NCI-H1092 treated with DMSO at 0.1 percent for 48 hours (cell line): ENCODE measurements around the gene GRM4.

Source experiments
- DNase-seq: peaks from one replicate; lab custom pipeline; 2025; lab: John Stamatoyannopoulos, UW

Gene GRM4

DNA sequence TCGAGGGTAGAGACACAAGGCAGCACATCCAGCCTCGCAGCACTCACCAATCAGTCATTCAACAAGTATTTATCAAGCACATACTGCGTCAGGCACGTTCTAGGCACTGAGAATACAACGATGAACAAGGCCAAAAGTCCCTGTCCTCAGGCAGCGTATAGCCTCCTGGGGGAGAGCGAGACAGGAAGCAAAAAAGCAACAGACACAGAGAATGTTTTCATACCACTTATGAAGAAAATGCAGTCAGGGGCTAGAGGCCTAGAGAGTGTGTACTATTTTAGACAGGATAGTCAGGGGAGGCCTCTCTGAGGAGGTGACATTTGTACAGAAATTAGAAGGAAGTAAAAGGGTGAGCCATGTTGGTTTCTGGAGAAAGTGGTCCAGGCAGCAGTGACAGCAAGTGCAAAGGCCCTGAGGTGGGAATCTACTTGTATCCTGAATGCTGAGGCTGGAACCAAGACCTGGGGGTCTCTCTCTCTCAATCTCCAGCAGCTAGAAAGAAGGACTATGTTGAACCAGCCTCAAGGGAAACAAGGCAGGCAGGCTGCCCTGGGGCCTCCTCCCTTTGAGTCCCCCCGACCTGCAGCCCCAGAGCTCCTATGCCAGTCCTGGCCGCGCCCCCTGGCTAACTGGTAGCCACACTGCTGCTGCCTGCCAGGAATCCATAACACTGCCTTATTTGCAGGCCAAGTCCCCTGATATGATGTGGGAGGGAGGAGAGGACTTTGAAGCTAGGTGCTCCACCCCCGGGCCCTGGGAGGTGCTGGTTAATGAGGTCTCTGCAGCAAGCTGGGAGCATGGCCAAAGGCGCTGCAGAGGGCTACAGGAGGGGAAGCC, 151.2 kb downstream of the GRM4 start:
- DNase-seq: peak; percentile 77

DNA sequence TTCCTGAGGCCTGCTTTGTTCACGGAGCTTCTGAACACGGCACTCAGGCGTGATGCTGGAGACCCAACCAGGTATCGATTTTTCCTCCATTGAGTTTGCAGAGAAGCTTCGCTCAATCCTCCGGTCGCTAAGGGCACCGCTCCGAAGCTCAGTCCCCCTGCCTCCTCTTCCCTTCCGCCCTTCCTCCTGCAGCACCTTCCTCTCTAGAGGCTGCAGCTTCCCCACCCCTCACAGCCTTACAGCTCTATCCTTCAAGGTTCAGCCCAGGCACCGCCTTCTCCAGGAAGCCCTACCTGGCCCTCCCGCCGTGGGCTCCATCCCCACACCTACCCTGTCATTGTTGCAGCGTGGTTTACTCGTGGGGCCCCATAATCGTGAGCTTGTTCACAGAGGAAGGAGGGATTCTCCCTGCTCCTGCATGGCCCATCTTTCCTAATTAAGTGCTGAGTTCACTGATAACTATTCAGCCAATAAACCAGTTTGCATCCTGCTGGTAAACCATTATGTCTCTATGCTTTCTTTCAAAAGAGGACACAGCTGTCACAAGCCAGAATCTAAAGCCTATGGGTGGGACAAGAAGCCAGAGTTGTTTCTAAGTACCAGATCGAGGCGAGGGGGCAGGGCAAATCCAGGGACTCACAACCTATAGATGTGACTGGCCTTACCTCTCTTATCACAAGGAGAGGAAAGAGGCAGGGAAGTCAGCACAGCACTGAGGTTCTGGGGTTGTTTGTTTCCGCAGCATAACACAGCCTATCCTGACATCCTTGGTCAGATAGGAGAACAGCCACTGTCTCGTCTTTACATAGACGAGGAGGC, 152.0 kb downstream of the GRM4 start:
- DNase-seq: no peak

DNA sequence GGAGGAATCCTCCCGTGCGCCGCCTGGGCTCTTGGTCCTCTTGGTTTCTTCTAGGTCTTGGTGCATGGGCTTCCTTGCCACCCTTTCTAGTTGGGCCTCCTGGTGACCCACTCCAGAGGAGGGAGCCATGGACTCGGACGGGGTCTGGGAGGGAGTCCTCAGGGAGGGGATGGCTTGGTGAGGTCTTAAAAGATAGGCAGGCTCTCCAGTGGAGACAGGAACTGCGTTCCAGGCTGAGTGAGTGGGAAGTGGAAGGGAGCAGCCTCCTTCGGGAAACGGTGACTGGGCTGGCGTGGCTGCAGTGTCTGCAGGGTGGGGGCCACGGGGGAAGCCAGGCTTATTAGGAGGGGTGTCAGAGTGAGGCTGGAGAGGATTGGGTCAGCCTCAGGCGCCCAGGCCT, 152.8 kb downstream of the GRM4 start:
- no peak for DNase-seq

DNA sequence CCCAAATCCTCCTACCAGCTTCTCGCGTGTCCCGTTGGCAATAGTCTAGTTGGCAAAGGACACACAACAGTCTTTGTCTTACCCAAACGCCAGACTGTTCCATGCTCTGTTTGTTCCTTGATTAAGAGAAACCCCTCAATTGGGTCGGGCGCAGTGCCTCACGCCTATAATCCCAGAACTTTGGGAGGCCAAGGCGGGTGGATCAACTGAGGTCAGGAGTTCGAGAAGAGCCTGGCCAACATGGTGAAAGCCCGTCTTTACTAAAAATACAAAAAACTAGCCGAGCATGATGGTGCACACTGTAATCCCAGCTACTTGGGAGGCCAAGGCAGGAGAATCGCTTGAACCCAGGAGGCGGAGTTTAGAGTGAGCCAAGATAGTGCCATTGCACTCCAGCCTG, 153.7 kb downstream of the GRM4 start:
- DNase-seq: no peak

DNA sequence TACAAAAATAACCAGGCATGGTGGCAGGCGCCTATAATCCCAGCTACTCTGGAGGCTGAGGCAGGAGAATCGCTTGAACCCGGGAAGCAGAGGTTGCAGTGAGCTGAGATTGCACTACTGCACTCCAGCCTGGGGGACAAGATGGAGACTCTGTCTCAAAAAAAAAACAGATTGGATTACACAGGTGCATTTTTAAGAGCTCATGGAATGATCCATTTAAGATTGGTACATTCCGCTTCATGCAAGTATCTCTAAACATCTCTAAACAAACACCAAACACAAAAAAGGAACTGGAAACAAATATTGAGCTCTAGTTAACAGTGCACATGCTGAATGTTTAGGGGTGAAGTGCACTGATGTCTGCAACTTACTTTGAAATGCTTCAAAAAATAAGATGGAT, 154.3 kb downstream of the GRM4 start:
- no peak for DNase-seq

DNA sequence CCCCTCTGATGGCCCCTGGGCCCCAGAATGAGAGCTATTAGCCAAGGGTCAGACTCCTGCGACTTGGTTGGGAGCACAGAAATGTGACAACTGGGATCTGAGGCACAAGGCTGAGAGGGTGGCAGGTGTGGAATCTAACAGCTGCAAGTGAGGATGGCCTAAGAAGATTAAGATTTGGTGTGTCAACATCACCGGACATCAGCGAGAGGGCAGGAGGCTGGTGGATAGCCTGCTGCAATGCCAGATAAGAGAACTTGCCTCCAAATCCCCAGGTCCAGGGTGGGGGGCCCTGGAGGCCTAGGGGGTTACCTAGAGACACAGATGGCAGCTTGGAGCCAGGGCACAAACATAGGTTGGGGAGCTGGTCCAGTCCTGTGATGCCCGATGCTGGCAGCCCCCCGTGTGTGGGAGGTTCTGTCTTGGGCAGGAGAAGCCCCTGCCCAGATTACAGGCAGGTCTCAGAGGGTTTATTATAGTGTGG, 155.8 kb downstream of the GRM4 start:
- no peak for DNase-seq

DNA sequence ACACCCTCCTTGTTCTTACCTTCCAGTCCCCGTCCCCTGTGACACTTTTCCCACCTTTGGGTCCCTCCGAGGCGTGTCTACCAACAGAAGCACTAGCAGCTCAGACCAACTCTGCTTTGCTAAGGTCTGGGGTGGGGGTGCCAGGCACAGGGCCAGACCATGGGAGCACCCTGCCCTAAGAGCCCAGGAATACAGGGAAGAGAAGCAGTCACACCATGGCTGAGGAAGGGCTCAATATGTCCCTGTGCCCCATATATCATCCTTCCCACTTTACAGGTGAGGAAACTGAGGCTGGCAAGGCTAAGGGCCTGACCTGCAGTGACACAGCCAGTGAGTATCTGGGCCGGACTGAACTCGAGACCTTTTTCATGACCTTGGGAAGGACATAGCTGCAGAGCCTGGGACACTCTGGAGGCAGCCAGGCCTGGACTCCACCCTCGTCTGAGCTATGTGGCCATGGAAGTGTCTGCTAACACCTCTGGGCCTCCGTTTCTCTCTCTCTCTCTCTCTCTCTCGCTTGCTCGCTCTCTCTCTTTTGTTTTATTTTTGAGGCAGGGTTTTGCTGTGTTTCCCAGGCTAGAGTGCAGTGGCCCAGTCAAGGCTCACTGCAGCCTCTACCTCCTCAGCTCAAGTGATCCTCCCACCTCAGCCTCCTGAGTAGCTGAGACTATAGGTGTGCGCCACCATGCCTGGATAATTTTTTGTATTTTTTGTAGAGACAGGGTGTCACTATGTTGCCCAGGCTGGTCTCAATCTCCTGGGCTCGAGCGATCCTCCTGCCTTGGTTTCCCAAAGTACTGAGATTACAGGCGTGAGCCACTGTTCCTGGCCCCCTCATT, 156.7 kb downstream of the GRM4 start:
- DNase-seq: no peak

DNA sequence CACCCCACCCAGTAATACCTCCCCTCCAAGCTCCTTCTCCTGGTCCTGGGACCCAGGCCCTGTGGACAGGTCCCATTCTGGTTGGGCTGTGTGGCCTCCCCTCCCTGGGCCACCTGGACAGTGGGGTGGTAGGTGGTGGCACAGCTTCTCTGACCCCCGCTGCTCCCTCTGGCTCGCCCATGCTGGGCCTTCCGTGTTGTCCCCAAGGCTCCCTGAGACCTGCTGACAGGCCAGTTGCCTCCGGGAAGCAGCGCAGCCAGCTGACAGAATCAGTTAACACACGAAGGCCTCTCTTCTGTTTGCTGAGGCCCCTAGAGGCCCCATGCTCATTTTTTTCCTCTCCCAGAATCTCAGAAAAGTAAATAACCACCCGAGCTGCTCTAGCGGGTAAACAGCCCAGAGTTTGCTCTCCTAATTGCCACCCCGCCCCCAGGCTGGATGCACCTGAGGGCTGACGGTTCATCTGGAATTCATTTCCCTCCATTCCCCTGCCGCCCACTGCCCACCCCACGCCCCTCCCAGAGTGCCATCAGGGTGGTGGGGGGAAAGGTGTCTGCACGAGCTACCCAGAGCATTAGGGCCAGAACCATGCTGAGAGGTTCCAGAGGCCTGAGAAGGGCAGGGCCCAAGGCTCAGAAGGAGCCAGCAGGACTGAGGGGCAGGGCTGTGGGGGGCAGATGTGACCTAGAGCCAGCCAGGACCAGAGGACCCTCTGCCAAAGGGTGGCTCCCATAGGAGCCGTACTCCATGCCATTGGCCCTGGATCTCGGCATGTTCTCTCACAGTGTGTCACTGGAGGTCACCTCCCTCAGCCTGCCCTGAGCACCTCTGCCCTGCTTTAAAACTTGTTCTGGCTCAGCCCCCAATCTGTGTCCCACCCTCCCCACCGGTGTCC, 157.5 kb downstream of the GRM4 start:
- peak; percentile 85 for DNase-seq

DNA sequence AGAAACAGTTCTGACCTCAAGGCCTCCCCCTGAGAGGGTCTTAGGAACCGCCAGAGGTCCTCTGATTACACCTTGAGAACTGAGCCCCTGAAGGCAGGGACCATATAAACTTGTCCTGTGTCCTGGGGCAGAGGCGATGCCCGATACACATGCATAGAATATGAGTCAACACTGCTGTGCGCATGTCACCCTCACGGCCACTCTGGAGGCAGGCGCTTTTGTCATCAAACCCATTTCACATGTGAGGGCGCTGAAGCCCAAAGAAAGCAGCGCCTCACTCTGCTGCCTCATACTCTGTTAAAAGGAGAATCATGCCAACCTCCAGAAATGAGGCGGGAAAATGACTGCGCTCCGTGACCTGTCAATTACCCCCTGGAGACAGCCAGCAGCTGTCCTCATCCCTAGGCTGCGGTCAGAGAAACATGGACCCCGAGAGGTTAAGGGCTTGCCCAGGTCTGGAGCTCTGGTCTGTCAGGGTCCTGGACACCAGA, 158.3 kb downstream of the GRM4 start:
- DNase-seq: peak; percentile 75

DNA sequence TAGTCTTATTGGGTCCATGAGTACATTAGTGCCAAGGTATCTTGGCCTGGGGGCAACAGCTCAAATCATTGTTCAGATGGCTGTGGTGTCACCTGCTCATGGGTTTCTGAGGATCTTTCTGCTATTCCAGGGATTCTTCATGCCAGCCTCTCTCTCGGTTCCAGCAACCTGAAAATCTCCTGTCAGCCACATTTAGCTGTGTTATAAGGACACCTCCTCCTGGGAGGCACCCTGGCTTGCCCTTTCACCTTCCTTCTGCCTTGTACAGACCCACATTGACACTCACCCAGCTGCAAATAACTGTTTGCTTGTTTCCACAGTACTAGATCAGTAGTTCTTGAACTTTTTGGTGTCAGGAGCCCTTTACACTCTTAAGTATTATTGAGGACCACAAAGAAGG, 159.9 kb downstream of the GRM4 start:
- no peak for DNase-seq

DNA sequence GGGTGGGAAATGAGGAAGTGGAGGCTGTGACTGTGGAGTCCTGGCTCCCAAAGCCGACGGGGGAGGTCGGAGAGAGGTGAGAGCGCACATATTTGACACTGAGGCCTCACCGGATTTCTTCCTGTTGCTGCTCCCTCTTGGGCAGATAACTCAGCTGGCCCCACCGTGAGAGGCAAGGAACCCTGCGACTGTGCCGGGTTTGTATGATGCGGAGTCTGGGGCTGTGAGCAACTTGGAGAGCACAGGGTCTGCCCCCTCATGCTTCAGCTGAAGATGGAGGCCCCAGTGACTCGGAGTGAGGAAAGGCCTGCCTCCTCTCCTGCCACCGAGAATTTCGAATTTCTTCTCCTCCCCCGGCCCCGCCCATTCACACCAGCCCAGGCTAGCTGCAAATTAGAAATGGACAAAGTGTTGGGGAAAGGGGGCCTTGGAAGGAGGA, 160.6 kb downstream of the GRM4 start:
- no peak for DNase-seq

DNA sequence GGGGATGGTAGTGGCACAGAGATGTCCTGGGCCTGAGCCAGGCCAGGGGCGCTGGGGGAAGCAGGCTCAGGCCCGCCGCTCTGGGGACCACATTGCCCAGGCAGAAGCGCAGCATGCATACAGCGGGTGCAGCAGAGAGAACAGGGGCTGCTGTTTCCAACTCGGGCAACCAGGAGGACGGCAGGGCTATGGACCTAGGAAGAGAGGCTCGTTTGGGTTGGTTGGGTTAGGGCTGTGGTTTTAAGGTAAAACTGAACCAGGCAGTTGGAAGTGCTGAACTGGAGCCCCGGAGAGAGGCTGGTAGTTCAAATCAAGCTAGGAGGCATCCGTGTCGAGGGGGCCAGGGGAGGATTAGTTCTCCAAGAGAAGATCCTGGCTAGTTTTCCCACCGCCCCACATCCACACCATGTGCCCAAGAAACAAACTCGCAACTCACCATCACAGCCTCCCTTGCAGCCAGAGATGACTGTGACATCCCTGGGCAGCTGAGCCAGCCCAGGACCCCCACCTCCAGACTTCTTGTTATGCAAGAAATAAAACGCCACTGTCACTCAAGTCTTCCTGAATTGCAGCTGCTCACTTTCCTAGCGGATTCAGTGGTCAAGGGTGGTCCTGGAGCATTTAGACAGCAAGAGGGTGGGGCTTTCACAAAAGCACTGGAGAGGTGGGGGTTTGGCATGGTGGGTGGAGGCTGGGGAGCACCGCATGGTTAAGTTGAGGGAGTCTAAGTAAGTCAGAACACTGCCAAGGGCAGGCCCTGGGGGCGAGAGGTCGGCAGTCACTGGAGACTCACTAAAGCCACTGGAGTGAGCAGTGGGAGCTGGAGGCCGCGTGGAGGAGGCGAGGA, 161.2 kb downstream of the GRM4 start:
- no peak for DNase-seq

DNA sequence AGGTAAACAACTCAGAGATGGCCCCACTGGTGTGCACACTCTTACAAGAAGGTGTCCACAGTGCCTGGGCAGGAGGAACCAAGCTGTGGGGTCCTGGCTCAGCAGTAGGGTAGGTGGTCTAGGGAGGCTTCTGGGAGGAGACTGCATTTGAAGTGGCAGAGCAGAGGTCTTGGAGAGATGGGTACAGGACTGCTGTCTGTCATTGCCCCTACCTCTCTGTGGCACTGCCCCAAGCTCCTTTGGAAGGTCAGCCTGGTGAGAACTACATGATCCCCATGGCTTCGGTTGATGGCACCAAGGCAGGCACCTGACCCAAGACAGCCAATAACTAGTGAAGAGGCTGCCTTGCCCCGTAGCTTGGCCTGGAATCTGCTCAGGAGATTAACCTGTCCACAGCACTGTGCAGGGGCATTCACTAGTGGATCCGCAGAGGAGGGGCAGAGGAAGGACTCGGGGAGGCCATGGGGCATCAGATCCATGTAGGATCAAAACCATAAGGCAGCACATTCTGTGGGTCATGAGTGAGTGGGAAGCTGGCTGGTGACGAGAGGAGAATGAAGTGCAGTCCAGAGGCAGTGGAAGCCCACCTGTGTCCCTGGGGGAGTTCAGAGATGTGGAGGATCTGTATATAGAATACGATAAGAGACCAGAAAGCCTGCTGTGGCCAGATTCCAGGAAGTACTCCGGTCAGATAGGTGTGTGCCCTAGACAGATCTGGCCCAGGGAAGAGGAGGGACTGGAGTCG, 162.0 kb downstream of the GRM4 start:
- DNase-seq: no peak

DNA sequence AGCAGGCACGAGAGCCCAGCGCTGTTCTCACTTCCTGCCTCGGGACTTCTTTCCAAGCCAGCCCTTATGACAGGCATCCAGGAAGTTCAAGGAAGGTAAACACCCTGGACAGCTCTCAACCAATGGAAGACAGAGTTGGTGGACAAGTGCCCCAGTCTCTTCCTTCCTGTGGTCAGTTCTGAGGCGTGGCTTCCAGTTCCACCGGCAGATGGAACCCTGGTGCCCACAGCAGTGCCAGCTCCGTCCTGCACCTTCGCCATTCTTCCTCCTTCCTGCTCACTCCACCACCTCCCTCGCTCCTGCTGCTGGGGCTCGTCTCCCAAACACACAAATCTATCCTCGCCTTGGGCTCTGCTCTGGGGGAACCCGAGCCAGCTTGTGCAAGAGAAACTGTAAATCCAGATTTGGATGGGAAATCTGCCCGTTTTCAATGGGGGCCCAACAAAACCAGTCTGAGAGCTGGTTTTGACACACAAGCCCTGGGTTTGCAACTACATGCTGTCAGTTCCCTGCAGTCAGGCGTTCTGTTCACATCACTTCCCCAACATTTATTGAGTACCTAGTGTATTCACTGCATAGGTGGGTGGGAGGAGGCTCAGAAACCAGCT, 162.7 kb downstream of the GRM4 start:
- no peak for DNase-seq

DNA sequence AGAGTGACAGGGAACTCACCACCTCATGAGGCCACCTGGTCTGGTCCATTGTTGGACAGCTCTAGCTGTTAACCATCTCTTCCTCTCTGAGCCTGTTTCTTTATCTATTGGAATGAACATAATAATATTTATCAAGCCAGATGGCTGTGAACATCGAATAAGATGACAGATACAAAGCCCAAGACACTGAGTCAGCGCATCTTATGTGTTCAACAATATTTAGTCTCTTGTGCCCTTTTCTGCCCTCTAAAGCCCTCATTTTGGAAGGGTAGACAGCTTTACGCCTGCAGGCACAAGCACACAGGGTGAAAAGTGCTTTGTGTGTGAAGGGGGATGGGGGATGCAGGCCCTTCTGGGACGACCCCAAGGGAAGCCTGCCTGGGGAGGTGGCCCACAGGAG, 164.0 kb downstream of the GRM4 start:
- DNase-seq: no peak

DNA sequence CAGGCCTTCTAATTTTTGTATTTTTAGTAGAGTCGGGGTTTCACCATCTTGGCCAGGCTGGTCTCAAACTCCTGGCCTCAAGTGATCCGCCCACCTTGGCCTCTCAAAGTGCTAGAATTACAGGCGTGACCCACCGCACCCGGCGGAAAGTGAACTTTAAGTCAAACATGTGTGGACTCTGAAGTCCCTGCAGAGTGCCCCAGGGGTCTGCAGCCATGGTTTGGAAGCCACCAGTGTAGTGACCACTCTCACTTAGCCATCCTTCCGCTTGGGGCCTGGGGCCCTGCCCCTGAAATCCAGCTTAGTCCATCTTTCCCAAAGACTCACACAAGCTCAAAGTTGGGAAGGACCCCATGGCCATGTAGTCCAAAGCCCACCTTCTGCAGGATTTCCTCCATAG, 164.5 kb downstream of the GRM4 start:
- no peak for DNase-seq

DNA sequence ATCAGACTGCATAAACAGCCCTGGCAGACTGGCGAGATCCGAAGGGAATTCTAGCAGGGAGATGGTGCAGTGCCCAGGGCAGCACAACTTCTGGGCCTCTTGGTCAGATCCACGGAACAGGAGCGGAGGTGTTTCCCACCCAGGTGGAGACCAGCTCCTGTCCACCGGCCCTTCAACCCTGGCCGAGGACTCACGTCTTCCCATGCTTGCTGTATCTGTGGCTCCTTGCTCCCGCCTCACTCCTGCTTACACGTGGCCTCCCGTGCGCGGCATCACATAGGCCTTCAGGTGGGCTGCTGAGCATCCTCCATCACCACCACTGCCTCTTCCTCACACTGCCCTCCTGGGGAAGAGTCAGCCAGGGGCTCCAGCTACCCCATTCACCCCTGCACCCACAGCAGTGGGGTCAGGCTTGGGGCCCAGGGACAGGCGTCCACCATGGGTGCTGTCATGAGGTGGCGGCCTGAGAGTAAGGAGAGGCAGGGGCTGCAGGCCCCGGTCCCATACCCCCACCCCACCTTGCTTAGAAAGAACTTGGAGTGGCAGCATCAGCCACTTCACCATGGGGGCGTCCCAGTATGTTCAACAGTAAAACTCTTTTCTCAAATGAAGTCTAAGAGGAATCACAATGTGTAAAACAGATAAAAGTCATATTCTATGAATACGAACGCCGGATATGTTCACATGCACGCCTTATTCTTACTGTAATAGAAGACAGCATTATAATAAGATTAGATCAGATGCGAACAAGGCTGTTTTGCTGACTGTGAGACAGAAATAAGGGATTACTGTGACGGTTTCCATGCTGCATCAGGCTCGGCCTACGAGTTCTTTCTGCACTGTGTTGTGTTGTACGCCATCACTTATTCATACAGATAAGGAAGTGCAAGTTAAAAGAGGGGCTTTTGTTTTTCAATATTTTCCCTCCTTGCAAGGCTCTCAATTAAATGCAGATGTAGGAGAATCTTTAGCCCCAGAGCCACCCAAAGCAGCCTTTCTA, 165.4 kb downstream of the GRM4 start:
- no peak for DNase-seq

DNA sequence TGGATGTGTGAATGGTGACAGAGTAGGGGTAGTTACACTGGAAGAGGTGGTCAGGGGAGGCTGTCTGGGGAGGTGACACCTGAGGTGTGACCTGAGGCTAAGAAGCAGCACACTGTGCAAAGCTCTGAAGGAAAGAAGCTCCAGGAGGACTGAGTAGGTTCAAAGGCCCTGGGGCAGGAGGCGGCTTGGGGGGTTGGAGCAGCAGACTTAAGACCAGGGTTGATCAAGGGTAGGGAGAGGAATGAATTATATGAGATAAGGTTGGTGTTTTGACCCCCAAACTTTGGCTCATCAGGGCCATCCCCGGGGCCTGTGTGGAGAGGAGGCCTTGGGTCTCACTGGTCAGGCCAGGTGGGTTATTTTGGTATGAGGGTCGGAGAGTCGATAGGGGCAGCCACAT, 166.1 kb downstream of the GRM4 start:
- DNase-seq: no peak
